NCI-H526 (cell line): ENCODE measurements around the gene APOO.

ENCODE experiments used
- DNase-seq, 2 experiments: peaks; one replicate each; lab custom pipeline; 2025; lab: John Stamatoyannopoulos, UW

The APOO gene

GRCh38 chrX:23907498-23908218 is at the start of gene APOO, which contains the start of gene CXorf58:
APOO (minus strand) TSS chrX:23907938; CDS start chrX:23907702, 236 bp downstream.
CXorf58 (plus strand) TSS chrX:23908006; CDS start chrX:23910303, 2,297 bp downstream.
- DNase-seq = peak; percentile 98

GRCh38 chrX:23954396-23954795 is 46.7 kb upstream of the APOO start:
- no peak for DNase-seq

- DNase-seq = no peak
These were observed 46.2 kb upstream of the APOO start for GRCh38 chrX:23953908-23954269.

GRCh38 chrX:23952984-23953907 is 45.5 kb upstream of the APOO start:
- no peak for DNase-seq

GRCh38 chrX:23952391-23952790 is 44.7 kb upstream of the APOO start:
- DNase-seq = no peak

- DNase-seq = no peak
These were observed 37.5 kb upstream of the APOO start for GRCh38 chrX:23945206-23945605.

GRCh38 chrX:23944234-23944633 is 36.5 kb upstream of the APOO start:
- no peak for DNase-seq

GRCh38 chrX:23939203-23939602 is 31.5 kb upstream of the APOO start:
- no peak for DNase-seq

GRCh38 chrX:23938690-23939089 is 31.0 kb upstream of the APOO start:
- DNase-seq = no peak

- no peak for DNase-seq
These were observed 29.4 kb upstream of the APOO start for GRCh38 chrX:23937100-23937499.

- no peak for DNase-seq
These were observed 28.4 kb upstream of the APOO start for GRCh38 chrX:23936180-23936579.

- no peak for DNase-seq
These were observed 27.4 kb upstream of the APOO start for GRCh38 chrX:23935106-23935505.

- no peak for DNase-seq
These were observed 24.3 kb upstream of the APOO start for GRCh38 chrX:23932046-23932445.

GRCh38 chrX:23930894-23931604 is 23.3 kb upstream of the APOO start:
- DNase-seq = peak in 1 of 2 experiments; percentile 8

- DNase-seq = no peak
These were observed 18.3 kb upstream of the APOO start for GRCh38 chrX:23926015-23926414.

- DNase-seq = no peak
These were observed 12.1 kb upstream of the APOO start for GRCh38 chrX:23919706-23920320.

- DNase-seq = no peak
These were observed 11.4 kb upstream of the APOO start for GRCh38 chrX:23919148-23919547.

- no peak for DNase-seq
These were observed 3.5 kb upstream of the APOO start for GRCh38 chrX:23911126-23911835.

- peak; percentile 20 to 30 for DNase-seq
These were observed 674 bp upstream of the APOO start for GRCh38 chrX:23908219-23909004.

- peak in 1 of 2 experiments; percentile 69 for DNase-seq
These were observed 634 bp downstream of the APOO start for GRCh38 chrX:23907111-23907497.
